Measurements from ENCODE around the gene ICAM4.

Gene ICAM4

GRCh38 chr19:10286803-10287737, at the start of gene ICAM4:
Gene ICAM4 (plus strand): TSS chr19:10286955. CDS start chr19:10287013, 58 bp downstream.
- TF ChIP-seq ZC3H10 (CRISPR knock-in tag; IDR thresholded peaks at IDR 0.05), result no peak
- no peak for TF ChIP-seq CSDC2 (CRISPR knock-in tag; IDR thresholded peaks at IDR 0.05)
- TF ChIP-seq POU6F1 (CRISPR knock-in tag; IDR thresholded peaks at IDR 0.05; ENCODE audit: borderline replicate concordance, low read depth), result no peak
- no peak for TF ChIP-seq ARNTL (CRISPR knock-in tag; IDR thresholded peaks at IDR 0.05; ENCODE audit: borderline replicate concordance, low read depth)
- TF ChIP-seq ZNF70 (CRISPR knock-in tag; IDR thresholded peaks at IDR 0.05), result no peak
- TF ChIP-seq GLIS3 (CRISPR knock-in tag; IDR thresholded peaks at IDR 0.05), result no peak
- TF ChIP-seq SNAI2 (CRISPR knock-in tag; IDR thresholded peaks at IDR 0.05), result no peak
- no peak for TF ChIP-seq PPARA (CRISPR knock-in tag; IDR thresholded peaks at IDR 0.05; ENCODE audit: borderline replicate concordance)
- TF ChIP-seq BACH2 (CRISPR knock-in tag; IDR thresholded peaks at IDR 0.05; ENCODE audit: borderline replicate concordance), result no peak
- no peak for TF ChIP-seq CSRNP3 (CRISPR knock-in tag; IDR thresholded peaks at IDR 0.05)
- no peak for TF ChIP-seq OSR1 (CRISPR knock-in tag; IDR thresholded peaks at IDR 0.05)
- no peak for TF ChIP-seq ISL1 (CRISPR knock-in tag; IDR thresholded peaks at IDR 0.05)
- TF ChIP-seq TSHZ2 (CRISPR knock-in tag; IDR thresholded peaks at IDR 0.05), result no peak
- no peak for TF ChIP-seq TCF4 (CRISPR knock-in tag; IDR thresholded peaks at IDR 0.05; ENCODE audit: borderline replicate concordance)
- no peak for ATAC-seq

GRCh38 chr19:10237702-10238101, 49.1 kb upstream of the ICAM4 start:
- no peak for ATAC-seq
- TF ChIP-seq ZC3H10 (CRISPR knock-in tag; IDR thresholded peaks at IDR 0.05) (no peak), ESRRG (CRISPR knock-in tag; IDR thresholded peaks at IDR 0.05) (no peak), CREB5 (CRISPR knock-in tag; IDR thresholded peaks at IDR 0.05; ENCODE audit: low read depth) (no peak), ISL1 (CRISPR knock-in tag; IDR thresholded peaks at IDR 0.05) (no peak), ZFP30 (CRISPR knock-in tag; IDR thresholded peaks at IDR 0.05) (no peak), ARNTL (CRISPR knock-in tag; IDR thresholded peaks at IDR 0.05; ENCODE audit: borderline replicate concordance, low read depth) (no peak), POU6F1 (CRISPR knock-in tag; IDR thresholded peaks at IDR 0.05; ENCODE audit: borderline replicate concordance, low read depth) (no peak), GLIS3 (CRISPR knock-in tag; IDR thresholded peaks at IDR 0.05) (no peak), TSHZ2 (CRISPR knock-in tag; IDR thresholded peaks at IDR 0.05) (no peak), SNAI2 (CRISPR knock-in tag; IDR thresholded peaks at IDR 0.05) (no peak), ZNF70 (CRISPR knock-in tag; IDR thresholded peaks at IDR 0.05) (no peak), TOX (CRISPR knock-in tag; IDR thresholded peaks at IDR 0.05; ENCODE audit: borderline replicate concordance) (no peak), ZNF565 (CRISPR knock-in tag; conservative IDR thresholded peaks at IDR 0.05; ENCODE audit: low read depth) (no peak), CSDC2 (CRISPR knock-in tag; IDR thresholded peaks at IDR 0.05) (no peak), PPARA (CRISPR knock-in tag; IDR thresholded peaks at IDR 0.05; ENCODE audit: borderline replicate concordance) (no peak), ZNF8 (CRISPR knock-in tag; IDR thresholded peaks at IDR 0.05) (no peak), ZFP3 (CRISPR knock-in tag; IDR thresholded peaks at IDR 0.05) (no peak)
